Mucosa of rectum (tissue), 2 donors: Measurements from ENCODE around the gene MRGPRF.

ENCODE experiments used
- H3K27ac ChIP-seq, 2 donors: one replicate each; pipeline ENCODE4 v1.7.0; 2013; ENCODE audit warnings: inconsistent platforms in 2 of 2, low read depth in 2 of 2, low read length in 2 of 2
- H3K27me3 ChIP-seq, 2 donors: one replicate each; pipeline ENCODE4 v1.7.0; 2013; ENCODE audit warnings: low read length in 2 of 2; ENCODE audit not compliant: control insufficient read depth in 2 of 2, insufficient read depth in 2 of 2
- H3K36me3 ChIP-seq, 2 donors: one replicate each; pipeline ENCODE4 v1.7.0; 2013; ENCODE audit warnings: low read length in 2 of 2; ENCODE audit not compliant: control insufficient read depth in 2 of 2, insufficient read depth in 2 of 2
- H3K4me1 ChIP-seq, 2 donors: one replicate each; pipeline ENCODE4 v1.7.0; 2013; ENCODE audit warnings: low read length in 2 of 2, mild to moderate bottlenecking in 1 of 2; ENCODE audit not compliant: control insufficient read depth in 2 of 2, insufficient read depth in 2 of 2
- H3K4me3 ChIP-seq, 2 donors: one replicate each; pipeline ENCODE4 v1.7.0; 2013; ENCODE audit warnings: low read length in 2 of 2
- H3K9ac ChIP-seq, 2 donors: one replicate each; pipeline ENCODE4 v1.7.0; 2013; ENCODE audit warnings: low read length in 2 of 2, low read depth in 1 of 2, mild to moderate bottlenecking in 1 of 2
- H3K9me3 ChIP-seq, 2 donors: one replicate each; pipeline ENCODE4 v1.7.0; 2013; ENCODE audit warnings: low read length in 2 of 2; ENCODE audit not compliant: control insufficient read depth in 2 of 2
- donor health status: healthy.
- donor health status: Normal muscosa, but diverticular disease.

The MRGPRF gene, protein sequence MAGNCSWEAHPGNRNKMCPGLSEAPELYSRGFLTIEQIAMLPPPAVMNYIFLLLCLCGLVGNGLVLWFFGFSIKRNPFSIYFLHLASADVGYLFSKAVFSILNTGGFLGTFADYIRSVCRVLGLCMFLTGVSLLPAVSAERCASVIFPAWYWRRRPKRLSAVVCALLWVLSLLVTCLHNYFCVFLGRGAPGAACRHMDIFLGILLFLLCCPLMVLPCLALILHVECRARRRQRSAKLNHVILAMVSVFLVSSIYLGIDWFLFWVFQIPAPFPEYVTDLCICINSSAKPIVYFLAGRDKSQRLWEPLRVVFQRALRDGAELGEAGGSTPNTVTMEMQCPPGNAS

DNA sequence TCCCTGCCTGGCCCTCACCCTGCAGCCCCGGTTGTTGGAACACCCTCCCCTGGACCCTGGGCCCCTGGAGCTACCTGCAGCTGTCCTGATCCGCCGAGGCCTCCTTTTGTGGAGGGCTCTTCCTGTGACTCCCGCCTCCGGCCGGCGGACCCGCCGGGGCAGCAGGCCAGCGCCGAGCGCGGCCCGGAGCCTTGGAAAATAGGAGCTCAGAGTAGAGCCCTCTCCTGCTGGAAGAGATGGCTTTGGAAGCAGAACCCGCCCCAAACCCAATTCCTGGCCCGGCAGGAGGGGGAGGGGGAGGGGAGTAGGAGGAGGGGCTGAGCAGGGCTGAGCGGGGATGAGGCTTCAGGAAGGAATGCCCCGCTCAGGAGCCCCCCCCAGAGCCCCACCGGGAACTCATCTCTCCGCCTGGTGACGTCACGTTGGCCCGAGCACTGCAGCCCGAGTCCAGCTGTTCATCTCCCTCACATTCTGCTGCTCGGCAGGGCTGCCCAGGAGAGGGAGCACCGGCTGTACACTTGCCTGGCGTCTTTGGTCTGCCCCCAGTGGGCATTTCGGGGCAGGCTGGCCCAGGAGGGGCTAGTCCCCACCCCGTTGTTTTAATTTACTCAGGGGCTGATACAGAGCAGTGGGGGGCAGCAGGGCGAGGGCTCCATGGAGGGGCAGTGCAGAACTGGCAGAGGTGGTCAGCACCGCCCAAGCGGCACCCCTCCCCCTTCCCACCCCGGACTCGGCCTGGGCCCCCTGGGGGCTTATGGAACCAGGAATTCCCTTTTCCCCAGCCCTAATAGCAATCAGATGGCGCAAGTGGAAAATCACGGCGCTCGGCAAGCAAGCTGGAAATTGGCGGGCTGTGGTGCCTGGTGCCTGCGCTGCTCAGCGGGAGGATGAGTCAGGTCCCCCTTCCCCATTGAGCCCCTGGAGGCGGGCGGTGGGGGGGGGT, at the start of gene MRGPRF:
Gene MRGPRF (minus strand): TSS at position 238 of the 943 bp plus-strand sequence. CDS start 3,345 bp downstream, outside the sequence.
- H3K4me1 ChIP-seq, result peaks cover 12 to 13% of the 10 kb centered on the region in 2 donors
- H3K27me3 ChIP-seq, result peaks cover 15 to 19% of the 10 kb centered on the region in 2 donors
- H3K4me3 ChIP-seq, result peak within 1 kb of the TSS; percentile 54 to 67
- H3K9ac ChIP-seq, result peak within 1 kb of the TSS; percentile 52 to 63
- H3K36me3 ChIP-seq, result no peaks in the 10 kb centered on the region
- H3K27ac ChIP-seq, result peak within 1 kb of the TSS; percentile 77 to 85
- H3K9me3 ChIP-seq, result no peaks in the 10 kb centered on the region

DNA sequence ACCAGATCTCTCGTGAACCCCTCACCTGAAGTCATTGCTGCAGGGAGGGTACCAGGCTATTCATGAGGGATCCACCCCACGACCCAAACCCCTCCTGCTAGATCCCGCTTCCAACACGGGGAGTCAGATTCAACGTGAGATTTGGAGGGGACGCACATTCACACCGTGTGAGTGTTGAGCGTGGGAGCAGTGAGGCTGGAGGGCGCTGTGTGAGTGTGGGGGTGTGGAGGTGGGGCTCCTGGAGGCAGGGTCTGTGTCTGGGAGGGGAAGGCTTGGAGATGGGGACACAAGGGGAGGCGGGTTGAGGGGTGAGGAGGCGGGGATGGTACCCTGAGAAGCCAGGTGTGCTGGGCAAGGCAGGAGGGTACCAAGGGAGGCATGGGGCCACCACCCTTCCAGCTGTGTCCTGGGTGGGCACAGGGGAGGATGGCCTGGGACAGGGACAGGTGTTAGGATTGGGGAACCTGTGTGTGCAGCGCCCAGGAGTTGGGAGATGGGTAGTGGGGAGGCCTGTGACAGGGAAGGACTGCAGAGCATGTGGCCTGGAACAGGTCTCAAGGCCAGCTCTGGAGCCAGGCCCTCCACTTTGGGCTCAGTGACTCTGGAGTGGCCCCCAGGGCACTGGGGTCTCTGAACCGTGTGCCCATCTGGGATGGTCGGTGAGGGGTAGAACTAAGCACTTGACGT, 49.3 kb upstream of the MRGPRF start:
- no peak overlapping the region for H3K4me3 ChIP-seq
- H3K4me1 ChIP-seq, result no peaks in the 10 kb centered on the region
- no peaks in the 10 kb centered on the region for H3K27me3 ChIP-seq
- H3K9me3 ChIP-seq, result no peaks in the 10 kb centered on the region
- no peak overlapping the region for H3K9ac ChIP-seq
- peaks cover 18 to 28% of the 10 kb centered on the region in 2 donors for H3K36me3 ChIP-seq
- no peak overlapping the region for H3K27ac ChIP-seq

DNA sequence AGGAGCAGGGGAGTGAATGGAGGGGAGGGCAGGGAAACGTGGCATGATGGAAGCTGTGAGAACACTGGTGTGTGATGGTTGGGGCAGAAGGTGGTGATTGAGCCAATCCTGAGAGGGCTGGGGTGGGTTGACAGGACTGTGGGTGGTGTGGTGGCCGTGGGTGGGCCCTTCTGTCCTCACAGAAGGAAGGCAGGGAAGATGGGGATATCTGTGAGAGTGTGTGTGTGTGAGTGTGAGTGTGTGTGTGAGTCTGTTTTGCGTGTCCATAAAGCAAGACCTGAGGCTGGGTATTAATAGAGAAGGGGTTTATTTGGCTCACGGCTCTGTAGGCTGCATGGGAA, 48.6 kb upstream of the MRGPRF start:
- Histone ChIP-seq H3K4me3 (no peak overlapping the region), H3K27me3 (no peaks in the 10 kb centered on the region), H3K36me3 (peaks cover 18 to 28% of the 10 kb centered on the region in 2 donors), H3K9ac (no peak overlapping the region), H3K27ac (no peak overlapping the region), H3K4me1 (no peaks in the 10 kb centered on the region), H3K9me3 (no peaks in the 10 kb centered on the region)

- Histone ChIP-seq H3K9ac (no peak overlapping the region), H3K36me3 (peaks cover 18 to 28% of the 10 kb centered on the region in 2 donors)
Measured at GRCh38 chr11:69060806-69061712, 48.0 kb upstream of the MRGPRF start.

DNA sequence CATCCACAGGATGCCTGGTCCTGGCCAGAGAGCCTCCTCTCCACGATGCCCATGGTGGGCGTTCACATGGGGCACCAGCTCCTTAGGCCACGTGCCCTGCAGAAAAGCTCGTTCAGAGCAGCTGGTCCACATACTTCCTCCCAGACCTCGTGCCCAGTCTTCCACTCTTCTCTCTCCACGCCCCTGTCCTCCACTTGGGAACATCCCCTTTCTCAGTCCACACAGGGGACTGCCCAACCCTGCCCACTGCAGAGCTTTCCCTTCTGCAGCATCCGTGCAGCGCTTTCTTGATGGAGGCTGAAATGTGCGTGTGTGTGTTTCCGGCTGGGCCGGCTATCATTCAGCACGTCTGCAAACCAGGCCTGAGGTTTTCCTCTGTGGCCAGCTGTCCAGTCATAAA, 46.9 kb upstream of the MRGPRF start:
- Histone ChIP-seq H3K27ac (no peak overlapping the region), H3K36me3 (peaks cover 18 to 24% of the 10 kb centered on the region in 2 donors)

More at GRCh38 chr11:69060806-69061712, 48.0 kb upstream of the MRGPRF start:
- H3K4me3 ChIP-seq, result no peak overlapping the region
- no peak overlapping the region for H3K27ac ChIP-seq
- peaks cover 0 to under 1% of the 10 kb centered on the region in 2 donors for H3K4me1 ChIP-seq
- no peaks in the 10 kb centered on the region for H3K27me3 ChIP-seq
- no peaks in the 10 kb centered on the region for H3K9me3 ChIP-seq

GRCh38 chr11:69059429-69059828, 46.4 kb upstream of the MRGPRF start:
- Histone ChIP-seq H3K36me3 (peaks cover 19 to 20% of the 10 kb centered on the region in 2 donors), H3K9me3 (no peaks in the 10 kb centered on the region), H3K4me3 (no peak overlapping the region), H3K9ac (no peak overlapping the region), H3K4me1 (peaks cover 8 to 16% of the 10 kb centered on the region in 2 donors), H3K27ac (no peak overlapping the region), H3K27me3 (no peaks in the 10 kb centered on the region)

More for the DNA sequence above, 46.9 kb upstream of the MRGPRF start:
- Histone ChIP-seq H3K4me3 (no peak overlapping the region), H3K4me1 (peaks cover 7 to 12% of the 10 kb centered on the region in 2 donors), H3K9ac (no peak overlapping the region), H3K27me3 (no peaks in the 10 kb centered on the region), H3K9me3 (no peaks in the 10 kb centered on the region)

DNA sequence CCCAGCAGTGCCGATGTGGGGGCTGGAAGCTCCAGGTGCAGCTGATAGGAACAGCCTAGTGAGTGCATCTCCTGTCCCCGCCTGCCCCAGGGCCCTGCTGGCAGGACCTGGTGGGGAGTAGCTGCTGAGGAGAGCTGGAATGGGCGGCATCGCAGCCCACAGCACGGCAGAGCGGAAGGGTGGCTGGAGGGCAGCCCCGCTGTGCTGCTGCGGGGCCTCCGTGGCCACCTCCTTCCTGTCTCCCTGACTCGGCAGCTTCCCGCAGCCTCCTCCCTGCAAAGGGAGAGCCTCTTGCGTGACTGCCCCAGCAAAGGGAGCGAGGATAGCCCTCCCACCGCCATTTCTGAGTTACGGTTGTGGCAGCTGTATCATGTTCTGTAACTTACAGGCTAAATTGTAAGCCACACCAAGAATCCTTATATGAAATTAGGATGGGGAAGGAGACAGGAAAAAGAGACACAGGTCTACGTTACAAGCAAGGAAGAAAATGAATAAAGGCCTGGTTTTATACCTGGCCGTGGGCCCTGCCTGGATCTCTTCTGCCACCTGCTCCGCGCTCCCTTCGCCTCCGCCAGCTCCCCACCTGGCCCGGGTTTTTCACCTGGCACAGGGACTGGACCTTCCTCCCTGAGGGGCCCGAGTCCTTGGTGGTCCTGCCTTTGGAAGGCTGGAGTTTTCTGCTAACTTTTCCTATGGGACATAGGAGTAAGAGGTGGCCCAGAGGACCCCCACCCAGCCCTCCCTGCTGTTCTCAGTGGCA, 45.6 kb upstream of the MRGPRF start:
- Histone ChIP-seq H3K27me3 (no peaks in the 10 kb centered on the region), H3K27ac (no peak overlapping the region), H3K9ac (no peak overlapping the region), H3K4me1 (peaks cover 8 to 16% of the 10 kb centered on the region in 2 donors), H3K4me3 (no peak overlapping the region), H3K36me3 (peaks cover 17 to 21% of the 10 kb centered on the region in 2 donors), H3K9me3 (no peaks in the 10 kb centered on the region)

DNA sequence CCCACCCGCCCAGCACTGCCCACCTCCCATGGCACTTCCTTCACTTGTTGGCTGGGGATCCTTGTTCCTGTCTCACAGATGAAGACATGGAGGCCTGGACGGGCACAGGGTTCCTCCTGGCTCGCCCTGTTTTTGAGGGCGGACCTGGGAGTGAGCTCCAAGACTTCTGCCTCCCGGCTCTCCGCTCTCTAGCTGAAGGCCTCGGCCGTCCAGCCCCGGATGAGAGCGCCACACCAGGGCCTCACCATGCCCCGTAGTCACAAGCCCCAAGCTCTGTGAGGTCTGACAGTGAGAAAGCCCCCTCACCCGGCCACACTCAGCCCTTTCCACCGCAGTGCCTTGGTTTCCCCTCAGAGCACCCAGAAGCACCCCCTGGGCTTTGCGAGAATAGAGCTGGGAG, 44.8 kb upstream of the MRGPRF start:
- Histone ChIP-seq H3K27ac (no peak overlapping the region), H3K9ac (no peak overlapping the region), H3K27me3 (no peaks in the 10 kb centered on the region), H3K4me1 (peaks cover 11 to 16% of the 10 kb centered on the region in 2 donors), H3K36me3 (peaks cover 13 to 21% of the 10 kb centered on the region in 2 donors), H3K4me3 (no peak overlapping the region), H3K9me3 (no peaks in the 10 kb centered on the region)
